DND-41 (cell line): ENCODE measurements around the gene OR2G6.
"Not testable (repeated sequence)": the region's sequence is repeated elsewhere in the genome, so short reads cannot be mapped to it uniquely, and the experiment has no call there.

Source experiments
- EZH2 ChIP-seq: IDR thresholded peaks from 3 replicates; pipeline ENCODE4 v1.6.1; 2012; ENCODE audit warnings: borderline replicate concordance, low read depth, mild to moderate bottlenecking, moderate library complexity, low read length, inconsistent platforms; ENCODE audit not compliant: severe bottlenecking
- TF ChIP-seq, protein P1 (sequence below): IDR thresholded peaks from 2 replicates; pipeline ENCODE4 v1.5.1; 2012; ENCODE audit warnings: borderline replicate concordance, low read length, moderate library complexity, mild to moderate bottlenecking; ENCODE audit not compliant: poor library complexity, severe bottlenecking; ENCODE audit errors: extremely low read depth

DNA sequence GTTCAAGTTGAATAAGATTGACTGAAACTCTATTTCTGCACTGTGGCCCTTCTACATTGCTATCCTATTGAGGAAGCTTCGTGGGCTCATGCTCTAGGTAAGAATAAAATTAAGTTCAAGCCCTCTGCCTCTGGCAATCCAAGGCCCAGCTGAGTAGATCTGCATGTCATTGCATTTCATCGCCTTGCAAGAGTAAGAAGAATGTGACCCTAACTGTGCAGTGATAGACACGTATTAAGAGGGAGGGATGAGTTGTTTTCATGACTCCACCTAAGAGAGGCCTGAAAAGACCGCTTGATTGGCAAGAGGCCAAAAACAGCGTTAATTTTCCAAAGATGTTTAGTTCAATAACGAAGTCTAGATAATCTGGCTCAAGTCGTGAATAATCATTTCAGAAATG, 48.8 kb upstream of the OR2G6 start:
- TF ChIP-seq EZH2, result not testable (repeated sequence)
- TF ChIP-seq, protein P1, sequence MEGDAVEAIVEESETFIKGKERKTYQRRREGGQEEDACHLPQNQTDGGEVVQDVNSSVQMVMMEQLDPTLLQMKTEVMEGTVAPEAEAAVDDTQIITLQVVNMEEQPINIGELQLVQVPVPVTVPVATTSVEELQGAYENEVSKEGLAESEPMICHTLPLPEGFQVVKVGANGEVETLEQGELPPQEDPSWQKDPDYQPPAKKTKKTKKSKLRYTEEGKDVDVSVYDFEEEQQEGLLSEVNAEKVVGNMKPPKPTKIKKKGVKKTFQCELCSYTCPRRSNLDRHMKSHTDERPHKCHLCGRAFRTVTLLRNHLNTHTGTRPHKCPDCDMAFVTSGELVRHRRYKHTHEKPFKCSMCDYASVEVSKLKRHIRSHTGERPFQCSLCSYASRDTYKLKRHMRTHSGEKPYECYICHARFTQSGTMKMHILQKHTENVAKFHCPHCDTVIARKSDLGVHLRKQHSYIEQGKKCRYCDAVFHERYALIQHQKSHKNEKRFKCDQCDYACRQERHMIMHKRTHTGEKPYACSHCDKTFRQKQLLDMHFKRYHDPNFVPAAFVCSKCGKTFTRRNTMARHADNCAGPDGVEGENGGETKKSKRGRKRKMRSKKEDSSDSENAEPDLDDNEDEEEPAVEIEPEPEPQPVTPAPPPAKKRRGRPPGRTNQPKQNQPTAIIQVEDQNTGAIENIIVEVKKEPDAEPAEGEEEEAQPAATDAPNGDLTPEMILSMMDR, result not testable (repeated sequence)
